Measurements from ENCODE around the gene KATNIP.

DNA sequence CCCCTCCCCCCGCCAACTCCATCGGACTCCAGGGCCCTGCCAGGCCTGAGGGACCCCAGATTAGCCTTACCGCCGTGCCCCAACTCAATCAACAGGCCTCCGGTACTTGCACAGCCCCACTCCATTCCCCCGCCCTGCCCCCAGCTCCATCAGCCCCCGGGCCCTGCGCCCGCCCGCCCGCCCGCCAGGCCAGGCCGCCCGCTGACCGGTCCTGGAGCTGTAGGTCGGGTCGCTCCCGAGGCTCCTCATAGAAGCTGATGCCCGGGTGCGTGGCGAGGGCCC is 539 bp upstream of the KATNIP start:
- TF ChIP-seq CTCF (IDR thresholded peaks at IDR 0.05; ENCODE audit: insufficient read depth, low read depth, low read length) (no peak), EZH2 (IDR thresholded peaks at IDR 0.05; ENCODE audit: insufficient read depth, low read length) (no peak)

All from astrocyte (in vitro differentiated cells and primary cell).